Suppressor macrophage treated with lipopolysaccharide for 4 hours (primary cell): Measurements from ENCODE around the gene ELMOD3.
"Not testable (repeated sequence)": the region's sequence is repeated elsewhere in the genome, so short reads cannot be mapped to it uniquely, and the experiment has no call there.

Experiments
- DNase-seq: peaks from one replicate; pipeline ENCODE4 v3.0.0-alpha.2; 2020

Gene ELMOD3

DNA sequence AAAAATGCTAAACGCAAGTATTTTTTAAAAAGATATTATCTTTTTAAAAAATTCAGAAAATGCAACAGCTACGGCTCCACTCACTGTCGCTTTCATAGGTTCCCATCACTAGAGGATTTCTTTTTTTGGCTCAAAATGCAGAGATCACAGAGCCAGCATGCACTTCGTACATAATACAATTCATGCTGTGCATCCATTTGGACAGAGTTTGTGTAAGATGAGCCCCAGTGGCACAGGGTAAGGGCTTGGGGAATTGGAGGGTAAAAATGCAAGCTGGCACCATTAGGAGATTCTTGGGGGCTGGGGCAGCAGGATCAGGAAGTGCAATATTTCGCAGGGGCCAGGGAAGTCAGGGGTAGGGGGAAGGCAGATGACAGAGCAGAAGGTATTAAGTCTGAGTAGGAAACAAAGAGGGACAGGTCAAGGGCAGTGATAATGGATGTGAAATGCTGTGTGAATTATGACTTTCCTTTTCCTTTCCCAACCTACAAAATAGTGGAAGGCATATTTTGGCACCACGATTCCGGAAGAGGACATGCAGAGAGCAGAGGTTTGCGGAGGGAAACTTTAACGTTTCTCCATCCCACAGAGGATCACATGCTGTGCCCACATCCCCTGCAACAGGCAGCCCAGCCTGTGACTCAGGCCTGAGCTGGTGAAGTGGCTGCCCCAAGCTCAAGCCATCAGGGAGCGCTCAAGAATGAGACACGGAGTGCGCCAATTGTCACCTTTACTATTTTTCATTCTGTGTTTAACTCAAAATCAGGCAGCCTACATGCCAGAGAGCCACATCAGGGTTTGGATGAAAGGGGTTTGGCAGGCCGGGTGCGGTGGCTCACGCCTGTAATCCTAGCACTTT lies 50.9 kb downstream of the ELMOD3 start:
- DNase-seq, result peak; percentile 95

DNA sequence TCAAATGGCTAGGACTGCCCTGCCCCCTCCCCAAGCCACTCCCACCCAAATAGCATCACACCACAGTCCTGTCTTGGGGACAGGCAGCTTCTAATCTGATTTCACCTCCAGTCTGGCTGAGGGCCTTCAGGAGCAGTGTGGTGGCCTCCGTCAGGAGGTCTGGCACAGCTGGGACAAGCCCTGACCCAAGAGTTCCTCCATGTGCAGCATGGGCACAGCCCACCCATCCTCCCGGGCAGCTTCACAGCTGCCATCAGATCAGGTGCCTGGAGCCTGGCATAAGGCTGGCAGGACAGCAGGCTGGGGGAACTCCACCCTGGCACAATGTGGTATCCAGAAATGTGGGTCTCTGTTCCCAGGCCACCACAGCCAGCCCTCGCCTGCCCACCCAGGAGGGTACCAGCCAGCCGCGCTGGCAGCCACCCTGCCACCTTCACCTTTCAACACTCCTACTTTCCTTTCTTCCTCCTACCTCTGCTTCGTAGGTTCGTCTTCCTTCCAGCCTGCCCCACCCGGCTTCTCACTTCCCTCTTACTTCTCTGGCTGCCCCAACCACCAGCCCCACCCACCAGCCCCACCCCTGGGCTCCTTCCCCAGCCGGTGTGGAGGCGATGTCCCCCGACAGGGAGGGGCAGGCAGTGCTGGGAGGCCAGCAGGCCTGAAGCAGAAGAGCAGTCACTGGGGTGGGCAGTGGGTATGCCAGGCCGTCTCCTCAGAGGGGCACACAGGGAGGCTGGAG lies 55.4 kb downstream of the ELMOD3 start, which contains the start of gene CAPG:
Gene CAPG, minus strand, starts transcription at position 522 of the 739 bp plus-strand sequence. CDS start 8,221 bp downstream, outside the sequence.
- DNase-seq, result peak; percentile 84

DNA sequence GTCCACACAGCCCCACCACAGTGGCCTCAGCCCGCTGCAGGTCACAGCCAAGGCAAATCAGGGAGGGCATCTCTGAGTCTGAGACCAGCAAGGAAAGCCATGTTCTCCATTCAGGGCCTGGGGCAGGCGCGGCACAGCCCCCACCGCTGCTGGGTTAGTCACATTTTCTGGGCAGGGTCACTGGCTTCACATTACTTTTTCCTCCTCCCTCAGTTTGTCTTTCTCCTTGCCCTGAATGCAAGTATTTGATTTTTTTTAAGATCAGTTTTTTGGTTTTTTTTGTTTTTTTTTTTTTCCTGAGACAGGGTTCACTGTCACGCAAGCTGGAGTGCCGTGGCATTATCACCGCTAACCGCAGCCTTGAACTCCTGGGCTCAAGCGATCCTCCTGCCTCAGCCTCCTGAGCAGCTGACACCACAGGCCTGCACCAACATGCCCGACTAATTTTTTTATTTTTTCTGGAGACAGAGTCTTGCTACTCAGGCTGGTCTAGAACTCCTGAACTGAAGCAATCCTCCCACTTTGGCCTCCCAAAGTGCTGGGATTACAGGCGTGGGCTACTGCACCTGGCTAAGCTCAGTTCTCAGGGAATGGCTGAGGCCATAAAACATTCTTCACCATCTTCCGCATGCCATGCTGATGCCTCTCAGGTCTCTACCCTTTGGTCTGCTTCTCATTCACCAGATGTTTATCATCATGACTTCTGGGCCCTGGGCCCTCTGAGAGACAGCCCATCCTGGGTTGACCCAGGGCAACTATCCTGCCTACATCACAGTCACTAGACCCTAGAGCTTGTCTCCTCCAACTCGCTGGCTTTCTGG lies 56.2 kb downstream of the ELMOD3 start:
- DNase-seq, result peak; percentile 44

DNA sequence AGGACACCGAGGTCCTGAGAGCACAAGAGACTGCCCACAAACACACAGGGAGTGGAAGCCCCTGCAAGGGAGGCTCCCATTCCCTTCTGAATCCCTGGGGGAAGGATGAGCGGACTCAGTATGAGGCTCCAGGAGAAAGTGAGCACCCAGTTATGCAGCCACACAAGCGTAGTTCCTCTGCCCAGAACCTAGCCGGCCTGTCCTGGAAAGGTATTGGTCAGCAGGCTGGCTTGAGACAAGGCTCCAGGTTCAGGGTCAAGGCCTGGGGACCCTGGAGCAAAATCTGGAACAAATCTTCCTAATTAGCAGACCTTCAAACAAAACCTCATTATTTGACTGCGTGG lies 56.8 kb downstream of the ELMOD3 start:
- no peak for DNase-seq

DNA sequence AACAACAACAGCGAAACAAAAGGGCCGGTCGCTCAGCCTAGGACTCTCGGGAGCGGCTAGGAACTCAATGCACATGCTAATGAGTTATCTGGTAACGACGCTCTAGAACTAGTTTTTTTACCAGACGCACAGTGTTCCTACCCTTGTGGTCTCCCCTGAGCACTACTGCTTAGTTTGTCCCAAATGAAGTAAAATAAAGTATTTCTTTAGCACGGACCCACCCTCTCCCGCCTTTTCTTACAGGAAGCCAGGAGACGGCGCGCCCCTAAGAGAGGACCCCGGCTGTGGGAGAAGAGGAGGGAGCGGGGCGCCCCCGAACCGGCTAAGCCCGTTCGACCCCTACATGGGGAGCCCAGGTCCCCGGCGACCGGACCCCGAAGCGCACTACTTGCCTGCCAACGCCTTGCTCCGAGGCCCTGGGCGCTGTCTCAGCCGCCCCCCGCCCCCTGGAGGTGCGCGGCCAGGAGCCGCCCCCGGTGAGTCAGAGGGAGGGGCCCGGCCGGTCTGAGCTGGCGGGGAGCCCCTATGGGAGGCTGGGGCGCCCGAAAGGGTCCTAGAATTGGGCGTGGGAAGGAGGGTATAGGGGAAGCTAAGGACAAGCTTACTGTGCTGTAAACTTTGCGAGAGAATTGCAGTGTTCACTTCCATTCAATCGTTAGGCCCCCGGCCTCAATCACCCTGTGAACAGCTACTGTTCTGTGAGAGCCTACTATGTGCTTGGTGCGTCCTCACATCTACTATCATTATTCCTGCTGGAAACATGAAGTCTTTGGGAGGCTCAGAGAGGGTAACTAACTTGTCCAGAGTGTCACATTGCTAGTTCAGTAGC lies 59.2 kb downstream of the ELMOD3 start:
- DNase-seq, result peak; percentile 80

DNA sequence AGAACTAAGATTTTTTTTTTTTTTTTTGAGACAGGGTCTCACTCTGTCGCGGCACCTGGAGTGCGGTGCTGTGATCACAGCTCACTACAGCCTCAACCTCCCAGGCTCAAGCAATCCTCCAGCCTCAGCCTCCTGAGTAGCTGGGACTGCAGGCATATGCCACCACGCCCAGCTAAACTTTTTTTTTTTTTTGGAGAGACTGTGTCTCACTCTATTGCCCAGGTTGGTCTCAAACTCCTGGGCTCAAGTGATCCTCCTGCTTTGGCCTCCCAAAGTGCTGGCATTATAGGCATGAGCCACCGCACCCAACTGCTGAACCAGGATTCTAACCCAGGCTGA lies 59.8 kb downstream of the ELMOD3 start:
- DNase-seq, result not testable (repeated sequence)

DNA sequence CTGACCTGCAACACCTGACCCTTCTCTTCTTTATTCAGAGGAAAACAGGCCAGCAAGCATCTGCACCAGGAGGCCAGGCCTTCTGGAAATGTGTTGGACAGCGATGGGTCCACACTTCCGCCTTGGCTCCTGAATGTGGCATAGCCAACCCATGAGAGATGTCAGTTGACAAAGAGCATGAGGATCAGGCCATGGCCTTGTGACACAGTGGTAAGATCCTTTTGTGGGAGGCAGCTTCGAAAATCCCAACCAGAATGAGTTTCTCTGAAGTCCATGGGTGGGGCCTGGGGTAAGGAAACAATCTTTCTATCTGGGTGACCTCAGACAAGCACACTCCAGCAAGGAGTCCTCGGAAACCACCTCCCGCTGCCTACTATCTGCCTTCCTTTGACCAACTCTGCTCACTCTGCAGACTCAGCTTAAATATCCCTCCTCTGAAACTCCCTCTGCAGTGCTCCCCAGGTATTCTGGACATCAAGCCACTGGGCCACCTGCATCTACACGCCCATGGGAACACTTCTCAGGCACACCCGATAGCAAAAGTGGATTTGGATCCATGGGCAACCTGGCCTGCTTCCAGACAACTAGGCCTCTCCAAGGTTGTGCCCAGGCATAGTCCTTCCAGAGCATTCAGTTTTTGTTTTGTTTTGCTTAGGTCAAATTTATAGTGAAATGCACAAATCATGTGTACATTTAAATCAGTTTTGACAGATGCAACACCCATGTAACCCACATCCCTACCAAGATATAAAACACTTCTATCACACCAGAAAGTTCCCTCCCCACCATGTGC lies 60.4 kb downstream of the ELMOD3 start:
- DNase-seq, result peak; percentile 95

DNA sequence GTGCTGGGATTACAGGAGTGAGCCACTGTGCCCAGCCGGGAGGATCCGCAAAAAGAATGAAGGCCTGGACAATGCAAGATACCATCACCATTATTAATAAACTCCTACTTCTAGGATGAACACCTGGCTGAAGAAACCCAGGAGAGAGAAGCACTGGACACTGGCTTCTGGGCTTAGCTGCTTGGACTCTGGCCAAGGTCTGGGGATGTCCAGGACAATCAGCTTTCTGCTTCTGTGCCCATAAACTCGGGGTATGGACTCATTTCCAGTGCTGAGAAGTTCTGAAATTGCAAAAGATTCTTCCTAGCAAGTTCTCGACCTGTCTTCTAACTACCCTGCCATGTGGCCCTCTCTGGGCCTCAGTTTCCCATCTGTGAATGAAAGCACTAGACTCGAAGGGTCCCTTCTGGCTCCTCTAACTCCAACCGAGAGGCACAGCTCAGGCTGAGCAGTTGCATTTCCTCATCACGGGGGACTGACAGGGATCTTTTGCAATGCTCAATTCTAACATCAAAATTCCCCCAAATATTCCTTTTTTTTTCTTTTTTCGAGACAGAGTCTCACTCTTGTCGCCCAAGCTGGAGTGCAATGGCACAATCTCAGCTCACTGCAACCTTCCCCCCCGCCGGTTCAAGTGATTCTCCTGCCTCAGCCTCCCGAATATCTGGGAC lies 61.5 kb downstream of the ELMOD3 start:
- DNase-seq, result peak; percentile 91

DNA sequence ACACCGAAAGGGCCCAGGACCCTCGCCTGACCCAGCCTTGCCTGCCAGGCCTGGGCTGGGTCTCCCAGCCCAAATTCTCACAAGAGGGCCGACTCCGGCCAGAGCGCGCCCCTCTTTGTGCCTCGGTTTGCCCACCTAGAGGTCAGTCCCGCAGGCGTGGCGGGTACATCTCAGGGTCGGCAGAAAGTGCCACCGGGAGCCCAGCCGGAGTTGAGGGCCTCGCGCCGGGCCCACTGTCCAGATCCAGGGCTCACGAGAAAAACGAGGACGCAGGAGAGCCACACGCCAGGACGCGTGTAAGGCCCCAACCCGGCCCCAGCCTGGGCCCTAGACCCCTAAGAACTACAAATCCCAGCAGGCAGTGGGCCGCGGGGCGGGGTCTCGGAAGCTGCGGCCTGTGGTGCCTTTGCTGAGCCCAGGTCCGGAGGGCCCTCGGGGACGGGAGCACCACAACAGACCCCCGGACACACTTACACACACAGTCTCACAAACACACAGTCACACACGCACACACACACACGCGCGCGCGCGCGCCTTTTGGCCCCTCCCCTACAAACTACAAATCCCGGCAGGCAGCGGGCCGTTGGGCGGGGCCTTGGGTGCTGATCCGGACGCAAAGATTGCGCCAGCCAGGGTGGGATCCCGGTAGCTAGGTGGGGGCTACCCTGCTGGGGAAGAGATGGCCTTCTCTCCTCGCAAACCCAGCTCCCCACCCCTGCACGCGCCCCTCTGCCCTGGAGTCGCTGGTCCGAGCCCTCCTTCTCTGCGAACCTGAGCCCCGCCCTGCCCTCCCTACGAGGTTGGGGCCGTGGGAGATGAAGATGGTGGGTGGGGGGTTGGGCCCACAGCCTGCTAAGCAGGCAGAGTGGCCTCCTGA lies 63.8 kb downstream of the ELMOD3 start, which contains the start of gene SH2D6:
Gene SH2D6, plus strand, starts transcription at position 583 of the 877 bp plus-strand sequence. CDS start 10,752 bp downstream, outside the sequence.
- peak; percentile 83 for DNase-seq

DNA sequence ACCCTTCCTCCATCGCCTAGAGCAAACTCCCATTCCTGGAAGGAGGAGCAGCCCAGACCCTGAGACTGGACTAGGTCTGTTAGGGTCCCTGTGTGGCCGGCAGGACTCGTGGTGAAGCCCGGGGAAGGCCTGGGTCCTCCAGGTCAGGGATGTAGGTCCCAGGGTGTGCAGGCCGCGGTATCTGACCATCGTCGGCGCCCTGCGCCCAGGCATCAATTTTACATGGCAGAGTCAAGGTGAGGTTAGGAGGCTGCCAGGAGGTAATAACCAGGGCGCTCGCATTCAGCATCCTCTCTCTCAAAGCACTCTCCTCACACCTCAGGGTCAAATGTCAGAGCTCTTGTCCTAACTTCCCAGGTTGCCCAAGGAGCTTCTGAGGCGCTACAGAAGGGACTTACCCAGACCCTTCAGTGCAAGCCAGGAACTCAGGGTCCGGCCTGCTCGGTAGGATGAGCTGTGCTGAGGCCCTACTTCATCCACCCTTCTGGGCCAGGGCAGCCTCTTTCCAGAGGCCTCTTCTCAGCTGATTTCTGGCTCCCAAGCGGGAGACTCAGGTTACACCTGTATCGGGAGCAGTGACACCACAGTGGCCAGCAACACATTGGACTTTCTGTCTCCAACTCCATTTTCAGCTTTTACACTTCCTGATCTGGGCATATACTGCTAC lies 64.6 kb downstream of the ELMOD3 start:
- no peak for DNase-seq

DNA sequence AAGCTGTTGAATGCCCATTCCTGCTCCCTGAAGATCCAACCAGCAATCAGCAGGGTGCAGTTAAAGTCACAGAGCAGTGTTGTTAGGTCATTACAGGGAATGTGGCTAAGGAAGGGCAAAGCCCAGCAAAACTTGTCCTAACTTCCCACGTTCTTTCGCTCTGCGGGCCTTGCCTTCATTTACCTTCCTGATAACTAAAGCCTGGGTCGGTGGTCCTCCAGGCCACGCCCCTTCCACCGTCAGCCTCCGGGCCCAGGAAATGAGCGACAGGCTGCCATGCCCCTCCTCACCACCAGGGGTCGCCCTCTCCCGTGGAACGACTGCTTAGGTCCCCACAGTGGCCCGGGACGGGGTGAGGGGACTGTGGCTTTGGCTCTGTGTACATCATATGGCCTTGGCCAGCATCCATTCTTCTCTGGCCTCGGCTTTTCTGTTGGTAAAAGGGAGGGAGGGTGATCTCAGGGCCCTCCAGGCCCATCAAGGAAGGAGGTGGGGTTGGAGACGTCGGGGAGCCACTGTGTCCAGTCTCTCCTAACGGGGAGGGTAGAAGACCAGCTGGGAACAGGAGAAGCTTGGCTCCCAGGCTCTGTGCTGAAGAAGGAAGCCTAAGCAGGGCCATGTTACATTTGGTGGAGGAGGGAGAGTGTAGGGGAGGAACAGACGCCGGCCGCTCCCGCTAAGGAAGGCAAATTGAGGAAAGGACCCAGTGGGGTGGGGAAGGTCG lies 66.1 kb downstream of the ELMOD3 start:
- DNase-seq, result peak; percentile 87

DNA sequence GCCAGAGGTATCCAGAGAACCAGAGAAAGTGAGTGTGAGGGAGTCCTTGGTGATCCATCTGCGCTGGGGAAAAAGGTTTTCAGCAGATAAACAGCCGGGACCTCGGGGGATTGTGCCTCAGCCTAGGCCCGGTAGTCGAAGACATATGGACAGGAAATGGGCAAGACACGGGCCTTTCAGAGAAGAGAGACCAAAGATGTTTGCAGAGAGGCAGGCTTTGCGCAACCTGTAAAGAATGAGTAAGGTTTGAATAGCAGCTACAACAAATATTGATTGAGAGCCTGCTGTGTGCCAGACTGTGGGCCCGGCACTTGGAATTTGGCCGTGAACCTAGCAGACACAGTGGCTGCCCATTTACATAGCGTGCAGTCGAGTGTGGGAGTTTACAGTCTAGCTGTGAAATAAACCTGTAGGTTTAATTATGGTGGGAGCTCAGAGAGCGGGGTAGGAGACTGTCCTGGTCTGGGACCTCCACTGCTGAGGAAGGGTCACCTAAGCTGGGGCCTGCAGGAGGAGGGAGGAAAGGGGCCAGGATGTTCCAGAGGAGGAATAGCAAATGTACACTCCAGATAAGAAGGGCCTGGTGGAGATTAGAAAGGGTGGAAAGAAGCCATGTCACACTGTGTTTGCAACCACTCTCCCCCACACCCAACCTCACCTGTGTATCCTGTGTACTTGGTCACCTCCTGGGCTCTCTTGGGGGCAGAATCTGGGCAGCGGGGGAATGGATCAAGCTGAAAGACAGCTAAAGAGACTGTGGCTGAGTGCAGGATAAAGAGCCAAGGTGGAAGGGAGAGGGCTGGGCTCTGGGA lies 66.9 kb downstream of the ELMOD3 start:
- no peak for DNase-seq

DNA sequence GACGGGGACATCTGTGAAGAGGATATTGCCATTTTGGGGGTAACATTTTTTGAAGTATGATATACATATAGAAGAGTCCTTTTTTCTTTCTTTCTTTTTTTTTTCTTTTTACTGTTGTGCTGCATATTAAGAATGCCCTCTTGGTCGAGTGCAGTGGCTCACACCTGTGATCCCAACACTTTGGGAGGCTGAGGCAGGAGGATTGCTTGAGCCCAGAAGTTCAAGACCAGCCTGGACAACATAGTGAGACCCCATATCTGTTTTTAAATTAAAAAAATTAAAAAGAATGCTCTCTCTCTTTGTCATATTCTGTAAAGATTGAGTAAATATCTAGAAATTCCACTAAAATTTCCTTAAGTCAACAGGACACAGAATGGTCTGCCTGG lies 67.5 kb downstream of the ELMOD3 start:
- no peak for DNase-seq

DNA sequence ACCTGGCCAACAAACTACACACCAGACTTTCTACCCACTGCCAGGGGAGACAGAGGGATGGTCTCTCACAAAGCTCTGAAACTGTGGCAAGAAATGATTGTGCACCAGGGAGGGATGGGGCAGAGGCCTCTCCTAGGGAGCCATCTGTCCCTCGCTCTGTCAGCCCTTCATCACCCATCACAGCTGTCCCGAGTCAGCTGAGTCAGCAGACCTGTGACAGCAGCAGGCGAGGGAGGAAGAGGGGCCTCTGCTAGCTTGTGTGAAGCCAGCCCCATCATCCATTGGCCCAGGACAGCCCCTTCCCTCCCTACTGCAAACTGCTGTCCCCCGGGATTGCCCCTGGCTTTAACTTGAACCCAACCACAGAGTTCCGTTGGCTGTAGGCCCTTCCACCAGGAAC lies 69.0 kb downstream of the ELMOD3 start:
- no peak for DNase-seq

DNA sequence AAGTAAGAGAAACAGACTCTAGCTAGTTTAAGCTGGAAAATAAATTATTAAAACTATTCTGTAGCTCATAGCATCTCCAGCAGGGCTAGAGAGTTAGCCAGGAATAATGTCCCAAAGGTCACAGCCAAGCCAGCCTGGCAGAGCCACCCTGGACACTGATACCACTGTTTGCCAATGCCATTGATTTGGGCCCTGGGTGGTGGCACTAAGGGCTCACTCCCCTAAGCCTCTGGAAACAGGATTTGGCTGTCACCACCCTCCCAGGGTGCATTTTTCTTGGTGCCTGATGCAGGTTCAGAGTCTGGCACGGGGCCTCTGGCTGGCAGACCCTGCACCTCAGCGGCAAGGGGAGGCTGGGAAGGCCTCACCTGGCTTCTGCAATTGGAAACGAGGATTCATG lies 71.0 kb downstream of the ELMOD3 start:
- DNase-seq, result no peak

DNA sequence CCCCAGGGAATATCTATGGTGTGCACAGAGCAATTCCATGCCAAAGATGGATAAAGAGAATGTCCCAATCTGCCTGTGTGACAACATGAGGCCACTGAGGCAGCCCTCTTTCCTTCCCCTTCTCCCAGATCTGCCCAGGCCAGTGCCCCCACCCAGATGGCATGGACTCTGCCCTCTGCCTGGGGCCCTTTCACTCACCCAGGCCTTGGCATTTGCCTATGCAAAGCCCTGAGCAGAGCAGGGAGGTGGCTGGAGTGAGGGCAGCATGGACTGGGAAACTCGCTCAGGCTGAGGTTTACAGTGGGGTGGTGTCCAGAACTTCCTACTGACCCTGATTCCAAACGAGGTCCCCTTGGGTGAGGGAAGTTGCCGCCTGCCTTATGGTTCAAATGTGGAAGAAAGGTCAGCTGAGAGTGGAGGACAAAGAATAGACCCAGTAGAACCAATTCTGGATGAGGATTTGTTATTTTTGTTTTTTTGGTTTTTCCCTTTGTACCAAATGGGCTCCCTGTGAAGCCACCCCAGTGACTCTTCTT lies 72.8 kb downstream of the ELMOD3 start:
- no peak for DNase-seq

DNA sequence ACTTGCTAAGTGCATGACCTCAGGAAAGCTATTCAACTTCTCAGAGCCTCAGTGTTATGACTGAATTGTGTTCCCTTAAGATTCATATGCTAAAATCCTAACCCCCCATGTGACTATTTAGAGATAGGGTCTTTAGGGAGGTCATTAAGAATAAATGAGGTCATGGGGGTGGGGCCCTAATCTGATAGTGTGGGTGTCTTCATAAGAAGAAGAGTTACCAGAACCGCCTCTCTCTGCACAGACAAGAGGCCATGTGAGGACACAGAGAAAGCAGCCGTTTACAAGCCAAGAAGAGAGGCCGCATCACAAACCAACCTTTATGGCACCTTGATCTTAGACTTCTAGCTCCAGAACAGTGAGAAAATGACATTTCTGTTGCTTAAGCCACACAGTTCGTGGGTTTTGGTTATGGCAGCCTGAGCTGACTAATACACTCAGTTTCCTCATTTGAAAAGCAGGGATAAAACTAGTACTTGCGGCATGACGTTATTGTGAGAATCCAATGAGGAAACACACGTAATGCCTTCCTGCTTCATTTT lies 73.8 kb downstream of the ELMOD3 start:
- peak; percentile 91 for DNase-seq
